NCI-H1436 (cell line): Measurements from ENCODE around the gene MYRIP.
"Not testable (repeated sequence)": the region's sequence is repeated elsewhere in the genome, so short reads cannot be mapped to it uniquely, and the experiment has no call there.

Experiments used
- DNase-seq: peaks from one replicate; lab custom pipeline; 2025; lab: John Stamatoyannopoulos, UW

Gene MYRIP

GRCh38 chr3:39970982-39971381 lies 161.6 kb downstream of the MYRIP start:
- no peak for DNase-seq

- no peak for DNase-seq
Observed at GRCh38 chr3:39971559-39972031, 162.2 kb downstream of the MYRIP start.

- no peak for DNase-seq
Observed at GRCh38 chr3:39972508-39972907, 163.1 kb downstream of the MYRIP start.

GRCh38 chr3:39977058-39977794 lies 167.8 kb downstream of the MYRIP start:
- DNase-seq: no peak

DNA sequence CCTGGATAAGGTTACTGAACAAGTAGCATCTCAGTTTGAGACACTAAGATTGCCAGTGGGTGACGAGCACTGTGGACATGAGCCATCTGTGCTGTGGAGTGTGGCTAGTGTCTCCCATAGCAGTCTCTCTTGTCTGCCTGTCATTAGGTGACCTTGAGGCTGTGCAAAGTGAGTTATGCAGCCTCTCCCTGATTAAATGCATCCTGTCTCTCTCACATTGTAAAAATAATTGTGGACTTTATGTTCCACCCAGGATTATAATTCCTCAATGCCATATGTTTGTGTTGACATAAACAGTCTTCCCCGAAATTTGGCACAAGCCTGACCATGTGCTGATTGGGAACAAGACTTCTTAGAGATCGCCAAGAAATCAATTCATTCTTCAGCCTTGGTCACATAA lies 168.9 kb downstream of the MYRIP start:
- no peak for DNase-seq

DNA sequence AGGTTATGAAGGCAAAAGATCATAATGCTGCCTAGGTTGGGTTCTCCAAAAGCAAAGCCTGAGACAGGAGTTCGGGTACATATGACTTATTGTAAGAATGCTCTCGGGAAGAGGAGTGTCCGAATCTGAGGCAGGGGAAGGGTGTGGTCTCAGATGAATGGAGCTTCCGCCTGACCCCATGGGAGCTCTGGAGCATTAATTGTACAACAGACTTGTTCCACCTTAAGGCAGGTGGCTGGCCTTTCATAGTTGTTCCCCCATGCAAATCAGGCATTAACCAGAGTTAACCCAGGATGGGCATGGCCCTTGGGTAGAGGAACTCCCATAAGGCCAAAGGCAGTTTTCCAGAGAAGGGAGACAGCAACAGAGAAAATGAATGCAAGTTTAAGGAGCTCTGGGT lies 170.6 kb downstream of the MYRIP start:
- no peak for DNase-seq

- no peak for DNase-seq
Observed at GRCh38 chr3:39980781-39981180, 171.4 kb downstream of the MYRIP start.

- no peak for DNase-seq
Observed at GRCh38 chr3:39981547-39982184, 172.3 kb downstream of the MYRIP start.

DNA sequence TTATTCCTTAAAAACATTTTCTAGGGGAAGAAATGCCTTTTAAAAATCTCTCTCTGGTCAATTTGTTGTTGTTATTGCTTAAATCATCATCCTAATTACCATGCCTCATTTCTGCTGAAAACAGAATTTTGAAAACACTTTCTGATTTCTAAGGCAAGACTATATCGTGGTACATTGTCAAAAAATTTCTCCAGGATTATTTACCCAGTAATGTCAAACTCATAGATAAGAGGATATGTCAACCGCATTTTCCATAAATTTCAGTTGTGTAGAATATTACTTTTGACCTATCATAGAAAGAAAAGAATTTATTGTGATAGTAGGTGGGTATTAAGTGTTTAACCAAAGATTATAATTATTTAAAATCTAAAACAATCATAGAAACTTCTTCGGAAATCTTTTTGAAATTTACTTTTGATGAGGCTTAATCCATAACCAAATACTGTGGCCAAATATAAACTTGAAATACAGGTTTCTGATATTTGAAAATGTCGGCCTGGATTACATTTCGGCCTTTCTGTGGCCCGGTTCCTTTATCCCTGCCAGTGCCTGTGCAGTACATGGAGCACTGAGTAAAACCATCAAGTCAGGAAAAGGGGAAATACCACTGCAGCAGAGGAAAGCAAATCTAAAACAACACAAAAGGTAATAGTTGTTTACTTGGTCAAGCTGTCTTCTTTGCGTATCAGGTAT lies 173.4 kb downstream of the MYRIP start:
- no peak for DNase-seq

GRCh38 chr3:39989746-39990145 lies 180.3 kb downstream of the MYRIP start:
- no peak for DNase-seq

GRCh38 chr3:39990532-39990931 lies 181.1 kb downstream of the MYRIP start:
- no peak for DNase-seq

- no peak for DNase-seq
Observed at GRCh38 chr3:40008796-40009195, 199.4 kb downstream of the MYRIP start.

DNA sequence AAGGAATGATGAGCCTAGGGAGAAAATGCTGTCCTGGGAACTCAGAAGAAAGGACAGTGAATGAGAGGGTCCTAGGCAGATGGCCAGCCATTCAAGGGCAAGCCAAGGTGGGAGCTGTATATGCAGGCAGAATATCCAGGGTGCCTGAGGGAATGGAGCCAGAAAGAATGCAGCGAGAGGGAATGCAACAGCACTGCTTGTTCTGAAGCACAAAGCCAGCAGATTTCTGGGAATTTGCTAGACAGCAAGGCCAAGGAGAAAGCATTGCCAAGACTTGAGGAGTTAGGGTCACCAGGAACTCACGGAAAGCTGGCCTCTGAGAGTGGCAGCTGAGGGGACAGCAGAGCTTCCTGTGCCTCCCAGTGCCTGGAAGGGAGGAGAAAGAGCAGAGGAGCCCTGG lies 200.6 kb downstream of the MYRIP start:
- no peak for DNase-seq

DNA sequence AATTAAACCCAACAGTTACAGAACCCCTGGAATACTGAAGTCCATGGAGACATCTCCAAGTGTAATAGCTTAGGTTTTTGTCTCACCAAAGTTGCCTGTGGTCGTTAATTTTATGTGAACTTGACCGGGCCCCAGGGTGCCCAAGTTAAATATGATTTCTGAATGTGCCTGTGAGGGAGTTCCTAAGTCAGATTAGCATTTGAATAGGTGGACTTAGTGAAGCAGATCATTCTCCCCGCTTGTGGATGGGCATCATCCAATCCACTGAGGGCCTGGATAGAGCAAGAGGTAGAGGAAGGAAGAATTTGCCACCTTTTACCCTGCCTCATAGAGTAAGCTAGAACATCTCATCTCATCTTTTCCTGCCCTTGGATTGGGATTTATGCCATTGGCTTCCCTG lies 203.0 kb downstream of the MYRIP start:
- DNase-seq: no peak

DNA sequence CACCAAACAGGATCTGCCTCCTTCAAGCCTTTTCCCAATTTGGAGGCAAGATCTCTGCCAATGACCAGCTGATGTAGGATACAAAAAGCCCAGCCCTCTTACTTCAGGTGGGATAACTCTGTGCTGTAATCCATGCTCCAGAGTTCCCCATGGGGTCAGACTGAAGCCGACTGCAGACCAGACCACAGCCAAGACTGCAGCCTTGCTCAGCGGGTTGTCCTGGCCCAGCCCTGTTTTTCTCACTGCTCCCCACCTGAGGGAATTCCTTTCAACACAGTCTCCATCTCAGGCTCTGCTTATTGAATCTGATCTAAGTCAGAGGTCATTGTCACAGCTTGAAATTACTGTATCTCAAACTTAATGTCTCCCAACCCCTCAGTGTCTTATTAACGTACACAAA lies 207.0 kb downstream of the MYRIP start:
- no peak for DNase-seq

GRCh38 chr3:40018369-40018768 lies 209.0 kb downstream of the MYRIP start:
- DNase-seq: no peak

- no peak for DNase-seq
Observed at GRCh38 chr3:40019376-40019775, 210.0 kb downstream of the MYRIP start.

DNA sequence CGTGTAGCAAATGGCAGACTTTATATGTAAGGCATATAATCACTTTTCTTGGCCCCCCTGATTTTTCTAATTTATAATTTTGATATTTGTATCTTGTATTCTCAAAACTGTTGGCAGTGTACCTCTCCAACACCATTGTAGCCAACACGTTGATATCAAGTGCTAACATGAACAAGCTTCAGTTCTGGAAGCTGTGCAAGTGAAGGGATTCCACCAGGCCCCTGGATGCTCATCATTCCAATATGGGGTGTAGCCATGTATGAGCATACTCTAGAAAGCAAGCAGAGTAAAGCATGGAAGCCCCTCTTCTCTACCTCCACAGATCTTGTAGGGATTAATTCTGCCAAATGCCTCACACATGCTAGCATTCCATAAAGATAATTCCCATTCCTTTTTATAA lies 211.3 kb downstream of the MYRIP start:
- DNase-seq: no peak

GRCh38 chr3:40021338-40021737 lies 211.9 kb downstream of the MYRIP start:
- DNase-seq: no peak

- no peak for DNase-seq
Observed at GRCh38 chr3:40022297-40022827, 213.0 kb downstream of the MYRIP start.

DNA sequence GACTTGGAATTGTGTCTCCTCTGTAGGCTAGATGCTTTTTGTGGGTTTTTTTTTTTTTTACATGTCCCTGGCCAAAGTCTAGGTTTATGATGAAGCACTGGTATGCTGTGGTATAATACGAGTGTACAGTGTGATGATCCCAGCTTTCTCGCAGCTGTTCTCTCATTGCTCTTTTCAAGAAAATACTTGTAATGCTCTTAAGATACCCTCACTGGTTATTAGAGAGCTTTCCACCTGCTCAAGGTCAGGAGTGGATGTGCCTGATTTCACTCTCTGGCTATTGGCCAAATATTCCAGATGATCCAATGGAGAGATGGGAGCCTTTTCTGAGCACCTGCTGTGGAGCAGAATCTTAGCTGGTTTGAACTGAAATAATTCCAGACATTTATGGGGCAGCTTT lies 215.1 kb downstream of the MYRIP start:
- DNase-seq: no peak

DNA sequence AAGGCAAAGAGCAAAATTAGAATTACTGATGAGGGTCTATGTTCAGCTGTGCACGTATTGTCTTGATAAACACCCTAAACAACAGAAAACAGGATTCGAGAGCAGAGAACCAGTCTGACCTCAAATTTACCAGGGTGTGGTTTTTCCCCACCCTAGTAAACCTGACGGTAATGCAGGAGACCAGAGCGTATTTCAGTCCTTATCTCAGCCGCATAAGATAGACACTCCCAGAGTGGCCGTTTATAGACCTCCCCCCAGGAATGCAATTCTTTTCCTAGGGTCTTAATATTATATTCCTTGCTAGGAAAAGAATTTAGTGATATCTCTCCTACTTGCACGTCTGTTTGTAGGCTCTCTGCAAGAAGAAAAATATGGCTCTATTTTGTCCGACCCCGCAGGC lies 216.5 kb downstream of the MYRIP start:
- DNase-seq: not testable (repeated sequence)

DNA sequence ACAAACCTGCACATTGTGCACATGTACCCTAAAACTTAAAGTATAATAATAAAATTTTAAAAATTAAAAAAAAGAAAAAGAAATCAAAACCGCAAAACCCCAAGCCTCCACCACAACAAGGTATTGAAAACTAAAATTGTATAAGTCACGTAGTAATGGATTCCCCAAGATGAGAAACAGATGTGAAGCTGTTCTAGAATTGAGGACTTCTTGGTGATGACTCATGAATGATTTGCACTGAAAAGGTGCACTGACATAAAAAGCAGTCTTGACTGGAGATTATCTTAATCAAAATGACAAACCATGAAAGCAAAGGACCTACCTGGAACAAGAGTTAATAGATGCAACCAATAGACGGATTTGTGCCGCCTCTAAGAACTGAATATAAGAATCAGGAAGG lies 225.8 kb downstream of the MYRIP start:
- DNase-seq: no peak
